Gastrocnemius medialis (tissue), 4 donors: Measurements from ENCODE around the gene DSC2. TPM values are rescaled to one million over a fixed set of nuclear protein-coding genes. Genes with fewer than 3 reads are reported as not detected.

Experiments used
- ATAC-seq, 2 donors: fragments of 150-250 bp; one replicate each; pipeline ENCODE4 v1.9.1; 2016
- DNase-seq, 2 donors: peaks; one replicate each; pipeline ENCODE4 v3.0.0-alpha.2; 2019
- H3K27ac ChIP-seq, 4 donors: fragments of 200-600 bp; sonication (generic); 1 replicate in 1 of 4; 2 replicates in 3 of 4; pipeline ENCODE4 v1.5.1; 2016 to 2018; ENCODE audit warnings: mild to moderate bottlenecking in 2 of 4, moderate library complexity in 1 of 4
- H3K27me3 ChIP-seq, 3 donors: fragments of 200-600 bp; sonication (generic) in 2 of 3; 1 replicate in 1 of 3; 2 replicates in 2 of 3; pipeline versions ENCODE4 v1.5.1 to v1.6.0; 2016 to 2019; ENCODE audit warnings: mild to moderate bottlenecking in 1 of 3, moderate library complexity in 1 of 3
- H3K36me3 ChIP-seq, 2 donors: fragments of 200-600 bp; sonication (generic) in 1 of 2; one replicate each; pipeline ENCODE4 v1.5.1; 2017 to 2018
- H3K4me1 ChIP-seq, 2 donors: fragments of 200-600 bp; sonication (generic) in 1 of 2; one replicate each; pipeline ENCODE4 v1.5.1; 2016 to 2017; ENCODE audit warnings: mild to moderate bottlenecking in 2 of 2
- H3K4me3 ChIP-seq, 4 donors: fragments of 200-600 bp; sonication (generic) in 3 of 4; 1 replicate in 1 of 4; 2 replicates in 3 of 4; pipeline ENCODE4 v1.5.1; 2016 to 2019; ENCODE audit warnings: mild to moderate bottlenecking in 2 of 4
- H3K9me3 ChIP-seq, 3 donors: fragments of 200-600 bp; sonication (generic) in 2 of 3; 1 replicate in 1 of 3; 2 replicates in 2 of 3; pipeline ENCODE4 v1.5.1; 2016 to 2019
- POLR2A ChIP-seq, 2 donors: fragments of 450-650 bp; IDR thresholded peaks; one replicate each; pipeline ENCODE4 v1.6.1; 2017; ENCODE audit warnings: antibody characterized with exemption in 2 of 2, mild to moderate bottlenecking in 2 of 2, moderate library complexity in 2 of 2
- in situ Hi-C, 4 donors: fragments of 200-750 bp; cut with MboI; loops; one replicate each; pipeline versions ENCODE4 v1.15.0 to v1.8.0; 2017; ENCODE audit warnings: low sequenced_read_pairs in 4 of 4
- intact Hi-C: fragments of 100-400 bp; cut with DNase I; formaldehyde crosslinking; loops from one replicate; pipeline ENCODE4 v1.15.1; 2023; ENCODE audit warnings: low total_unique reads
- total RNA-seq, 4 donors: library from RNA; depleted of rRNA; stranded (reverse); fragments of >200 nt; gene quantifications; one replicate each; pipeline versions ENCODE4 v1.1.0 to v1.2.3, GENCODE V29; 2016
- TF ChIP-seq, protein P1 (sequence below), 5 experiments: fragments of 450-650 bp in 3 of 5; fragments of 200-600 bp in 2 of 5; sonication (generic) in 2 of 5; IDR thresholded peaks in 4 of 5; conservative IDR thresholded peaks in 1 of 5; 1 replicate in 4 of 5; 2 replicates in 1 of 5; pipeline ENCODE4 v1.5.1; 2016 to 2019; ENCODE audit warnings: antibody characterized with exemption in 5 of 5, mild to moderate bottlenecking in 3 of 5, moderate library complexity in 3 of 5

Gene DSC2
- total RNA-seq, 4 donors from 2014 or later = 0.56 to 1.2 (median 0.73) TPM

DNA sequence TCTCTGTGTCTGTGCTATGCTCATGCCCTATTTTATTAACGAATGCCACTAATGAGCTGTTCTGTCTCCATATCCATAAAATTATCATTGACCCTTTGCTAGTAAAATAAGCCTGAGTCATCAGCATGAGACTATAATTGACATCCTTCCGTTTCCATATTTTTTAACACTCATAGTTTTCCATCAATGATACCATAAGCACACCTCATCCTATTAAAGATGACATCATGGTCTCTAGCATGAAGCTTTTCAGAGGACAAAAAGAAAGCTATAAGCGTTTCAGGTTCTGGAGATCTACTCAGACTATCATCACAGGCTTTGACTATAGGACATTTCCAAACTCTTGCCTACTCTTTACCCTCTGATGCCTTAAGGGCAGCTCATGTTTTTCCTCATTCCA is 1.2 kb upstream of the DSC2 start:
- no peak overlapping the region for H3K27ac ChIP-seq
- H3K36me3 ChIP-seq = no peaks in the 10 kb centered on the region
- H3K9me3 ChIP-seq = no peaks in the 10 kb centered on the region
- ATAC-seq (no peak), DNase-seq (no peak)
- no peak for TF ChIP-seq POLR2A (IDR thresholded peaks at IDR 0.05)
- TF ChIP-seq, protein P1, sequence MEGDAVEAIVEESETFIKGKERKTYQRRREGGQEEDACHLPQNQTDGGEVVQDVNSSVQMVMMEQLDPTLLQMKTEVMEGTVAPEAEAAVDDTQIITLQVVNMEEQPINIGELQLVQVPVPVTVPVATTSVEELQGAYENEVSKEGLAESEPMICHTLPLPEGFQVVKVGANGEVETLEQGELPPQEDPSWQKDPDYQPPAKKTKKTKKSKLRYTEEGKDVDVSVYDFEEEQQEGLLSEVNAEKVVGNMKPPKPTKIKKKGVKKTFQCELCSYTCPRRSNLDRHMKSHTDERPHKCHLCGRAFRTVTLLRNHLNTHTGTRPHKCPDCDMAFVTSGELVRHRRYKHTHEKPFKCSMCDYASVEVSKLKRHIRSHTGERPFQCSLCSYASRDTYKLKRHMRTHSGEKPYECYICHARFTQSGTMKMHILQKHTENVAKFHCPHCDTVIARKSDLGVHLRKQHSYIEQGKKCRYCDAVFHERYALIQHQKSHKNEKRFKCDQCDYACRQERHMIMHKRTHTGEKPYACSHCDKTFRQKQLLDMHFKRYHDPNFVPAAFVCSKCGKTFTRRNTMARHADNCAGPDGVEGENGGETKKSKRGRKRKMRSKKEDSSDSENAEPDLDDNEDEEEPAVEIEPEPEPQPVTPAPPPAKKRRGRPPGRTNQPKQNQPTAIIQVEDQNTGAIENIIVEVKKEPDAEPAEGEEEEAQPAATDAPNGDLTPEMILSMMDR (IDR thresholded peaks at IDR 0.05 in 4 of 5, conservative IDR thresholded peaks at IDR 0.05 in 1 of 5) = no peak
- no peak overlapping the region for H3K4me3 ChIP-seq
- in situ Hi-C loops = no loop called here
- no peaks in the 10 kb centered on the region for H3K4me1 ChIP-seq
- intact Hi-C loops = no loop called here
- peaks cover 0 to 15% (median 6%) of the 10 kb centered on the region in 3 donors for H3K27me3 ChIP-seq

DNA sequence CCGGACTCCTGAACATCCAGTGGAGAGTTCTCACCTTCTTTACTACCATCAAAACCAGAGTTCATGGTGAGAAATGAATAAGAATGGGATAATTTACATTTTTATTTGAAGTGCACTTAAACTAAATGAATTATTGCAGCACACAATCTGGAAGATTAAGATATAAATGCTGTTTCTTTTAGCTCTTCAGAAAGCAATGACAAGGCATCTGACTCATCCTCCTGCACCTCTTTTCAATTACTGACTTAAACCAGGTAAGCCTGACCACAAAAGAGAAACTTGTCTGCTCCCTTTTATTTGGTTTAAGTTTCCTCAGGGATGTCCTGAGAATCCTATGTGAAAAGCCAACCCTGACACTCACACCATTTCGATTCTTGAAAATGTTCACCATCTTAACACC is 720 bp upstream of the DSC2 start:
- in situ Hi-C loops (no loop called here), intact Hi-C loops (no loop called here)
- H3K27ac ChIP-seq = no peak overlapping the region

DNA sequence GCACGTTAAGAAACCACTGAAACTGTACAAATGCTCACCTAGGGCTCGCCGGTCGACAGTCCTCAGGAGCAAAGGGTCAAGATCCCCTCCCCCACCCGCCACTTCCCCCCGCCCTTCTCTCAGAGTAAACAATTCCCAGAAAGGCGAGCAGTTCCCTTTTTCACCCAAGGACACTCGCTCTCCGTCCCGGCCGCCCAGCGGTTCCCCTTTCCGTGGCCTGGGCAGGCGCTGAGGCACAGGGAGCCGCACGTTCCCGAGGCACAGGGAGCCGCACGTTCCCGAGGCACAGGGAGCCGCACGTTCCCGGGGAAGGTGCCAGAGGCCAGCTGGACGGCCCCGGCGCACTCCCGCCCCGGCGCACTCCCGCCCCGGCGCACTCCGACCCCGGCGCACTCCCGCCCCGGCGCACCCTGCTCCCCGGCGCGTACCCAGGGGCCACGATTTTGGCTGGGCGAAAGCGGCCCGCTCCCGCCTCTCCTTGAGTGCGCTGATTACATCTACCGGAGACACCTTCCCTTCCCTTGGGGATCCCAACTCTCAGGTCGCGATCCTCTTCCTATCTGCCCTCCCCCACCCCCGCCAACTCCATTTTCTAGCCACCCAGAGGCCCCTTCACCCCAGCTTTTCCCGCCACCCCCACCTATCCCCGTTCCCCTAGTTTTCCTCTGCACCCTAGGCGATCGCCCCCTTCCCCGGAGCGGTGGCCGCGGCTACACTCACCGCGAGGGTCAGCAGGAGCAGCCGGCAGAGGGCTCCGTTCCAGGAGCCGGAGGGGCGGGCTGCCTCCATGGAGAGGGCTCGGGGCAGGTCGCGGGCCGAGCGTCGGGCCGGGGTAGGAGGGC is 817 bp downstream of the DSC2 start:
- peaks cover 0 to 15% (median 6%) of the 10 kb centered on the region in 3 donors for H3K27me3 ChIP-seq
- TF ChIP-seq, protein P1 (IDR thresholded peaks at IDR 0.05 in 4 of 5, conservative IDR thresholded peaks at IDR 0.05 in 1 of 5) = no peak
- no peak for TF ChIP-seq POLR2A (IDR thresholded peaks at IDR 0.05)
- H3K36me3 ChIP-seq = no peaks in the 10 kb centered on the region
- H3K9me3 ChIP-seq = no peaks in the 10 kb centered on the region
- intact Hi-C loops = no loop called here
- ATAC-seq (peak in 1 of 2 donors; percentile 27), DNase-seq (peak; percentile 18 to 25)
- H3K4me3 ChIP-seq = peak overlapping the region; percentile 49 to 53 (median 52)
- in situ Hi-C loops = no loop called here
- H3K27ac ChIP-seq = peak overlapping the region; percentile 13 to 46 (median 26)
- no peaks in the 10 kb centered on the region for H3K4me1 ChIP-seq

More for the DNA sequence above, 720 bp upstream of the DSC2 start:
- Histone ChIP-seq H3K36me3 (no peaks in the 10 kb centered on the region), H3K9me3 (no peaks in the 10 kb centered on the region), H3K4me1 (no peaks in the 10 kb centered on the region), H3K27me3 (peaks cover 0 to 15% (median 6%) of the 10 kb centered on the region in 3 donors), H3K4me3 (no peak overlapping the region)
- TF ChIP-seq POLR2A (IDR thresholded peaks at IDR 0.05) = no peak
- TF ChIP-seq, protein P1 (IDR thresholded peaks at IDR 0.05 in 4 of 5, conservative IDR thresholded peaks at IDR 0.05 in 1 of 5) = no peak
- no peak for DNase-seq
- ATAC-seq = no peak

DNA sequence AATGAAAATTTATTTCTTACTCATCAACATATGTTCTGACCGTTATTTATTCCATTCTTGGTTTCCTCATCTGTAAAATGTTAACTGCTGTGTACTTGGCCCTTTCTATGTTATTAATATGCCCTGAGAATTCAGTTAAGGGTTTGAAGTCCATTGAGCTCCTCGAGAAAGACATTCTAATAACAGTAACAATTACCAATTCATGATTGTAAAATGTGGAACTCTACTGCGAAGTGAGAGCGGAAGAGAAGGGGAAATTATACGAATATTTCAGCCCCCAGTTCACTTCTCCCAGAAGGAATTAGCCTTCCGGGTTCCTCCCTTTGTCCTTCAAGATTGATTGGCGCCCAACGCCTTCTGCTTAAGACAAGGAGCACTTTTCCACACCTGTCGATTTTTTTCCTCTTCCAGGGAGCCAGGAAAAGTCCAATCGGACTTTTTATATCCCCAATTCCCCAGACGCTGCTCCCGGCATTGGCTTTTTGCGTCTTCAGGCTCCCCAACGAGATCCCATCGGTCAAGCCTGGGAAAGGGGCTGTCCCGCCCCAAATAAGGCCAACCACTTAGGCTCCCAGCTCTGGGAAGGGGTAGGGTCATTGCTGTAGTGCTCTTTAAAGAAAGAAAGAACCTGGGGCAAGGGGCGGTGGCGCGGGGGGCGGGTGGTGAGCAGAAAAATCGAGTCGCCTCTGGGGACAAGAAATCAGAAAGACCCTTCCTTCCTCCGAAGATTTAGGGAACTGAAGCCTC is 1.6 kb downstream of the DSC2 start:
- ATAC-seq = no peak
- Histone ChIP-seq H3K4me1 (no peaks in the 10 kb centered on the region), H3K9me3 (no peaks in the 10 kb centered on the region), H3K27ac (peak overlapping the region in 3 of 4 donors; percentile 13 to 34 (median 30)), H3K36me3 (no peaks in the 10 kb centered on the region), H3K27me3 (peaks cover 0 to 15% (median 6%) of the 10 kb centered on the region in 3 donors), H3K4me3 (peak overlapping the region; percentile 49 to 53 (median 52))
- no peak for TF ChIP-seq POLR2A (IDR thresholded peaks at IDR 0.05)
- TF ChIP-seq, protein P1 (IDR thresholded peaks at IDR 0.05 in 4 of 5, conservative IDR thresholded peaks at IDR 0.05 in 1 of 5) = no peak
- intact Hi-C loops (no loop called here), in situ Hi-C loops (no loop called here)
- DNase-seq = no peak
